T-helper 17 cell (primary cell): Measurements from ENCODE around the gene COL26A1. TPM values are rescaled to one million over a fixed set of nuclear protein-coding genes. Genes with fewer than 3 reads are reported as not detected.

ENCODE experiments used
- ATAC-seq: fragments of 150-1000 bp; cut with Tn5 transposase; 2 replicates; pipeline ENCODE4 v1.10.0; 2021; ENCODE audit warnings: mild to moderate bottlenecking, moderate library complexity
- DNase-seq, 3 donors: peaks; one replicate each; pipeline versions ENCODE4 v3.0.0 to v3.0.0-alpha.2; 2020 to 2021
- H3K9me3 ChIP-seq: one replicate; pipeline ENCODE4 v1.7.0; 2013; ENCODE audit warnings: low read length, mild to moderate bottlenecking; ENCODE audit not compliant: control insufficient read depth, poor library complexity, severe bottlenecking
- H3K27ac Mint-ChIP-seq: one replicate; pipeline ENCODE4 v1.8.0; 2022; ENCODE audit warnings: mild to moderate bottlenecking, moderate library complexity, mixed read lengths
- H3K27me3 Mint-ChIP-seq: one replicate; pipeline ENCODE4 v1.8.0; 2022; ENCODE audit warnings: mixed read lengths
- H3K36me3 Mint-ChIP-seq: one replicate; pipeline ENCODE4 v1.8.0; 2022; ENCODE audit warnings: low read depth, mixed read lengths
- H3K4me1 Mint-ChIP-seq: one replicate; pipeline ENCODE4 v1.8.0; 2022; ENCODE audit warnings: mild to moderate bottlenecking, mixed read lengths
- H3K4me3 Mint-ChIP-seq: one replicate; pipeline ENCODE4 v1.8.0; 2022; ENCODE audit warnings: mild to moderate bottlenecking, moderate library complexity, mixed read lengths
- total RNA-seq, 4 donors: library from RNA in 2 of 4; stranded (reverse) in 2 of 4; gene quantifications; one replicate each; pipeline ENCODE4 v1.2.3 and lab custom pipeline; 2022 to 2026

The COL26A1 gene
- total RNA-seq, 2 donors from 2014 or later = not detected

GRCh38 chr7:101511965-101512364, 149.3 kb downstream of the COL26A1 start:
- H3K9me3 ChIP-seq = no peaks in the 10 kb centered on the region
- Mint-ChIP-seq H3K4me3 (no peak overlapping the region), H3K36me3 (no peaks in the 10 kb centered on the region), H3K4me1 (peaks cover 12% of the 10 kb centered on the region), H3K27ac (no peak overlapping the region), H3K27me3 (peaks cover 50% of the 10 kb centered on the region)
- no peak for DNase-seq
- no peak for ATAC-seq

- H3K27me3 Mint-ChIP-seq = peaks cover 23% of the 10 kb centered on the region
- DNase-seq = no peak
- H3K4me3 Mint-ChIP-seq = no peak overlapping the region
Measured at GRCh38 chr7:101516851-101517250, 154.2 kb downstream of the COL26A1 start.

GRCh38 chr7:101517304-101517703, 154.6 kb downstream of the COL26A1 start:
- Mint-ChIP-seq H3K4me1 (no peaks in the 10 kb centered on the region), H3K36me3 (no peaks in the 10 kb centered on the region), H3K27ac (no peak overlapping the region), H3K4me3 (no peak overlapping the region), H3K27me3 (peaks cover 21% of the 10 kb centered on the region)
- no peak for ATAC-seq
- DNase-seq = no peak
- H3K9me3 ChIP-seq = no peaks in the 10 kb centered on the region

More at GRCh38 chr7:101516851-101517250, 154.2 kb downstream of the COL26A1 start:
- no peaks in the 10 kb centered on the region for H3K36me3 Mint-ChIP-seq
- no peak for ATAC-seq
- no peak overlapping the region for H3K27ac Mint-ChIP-seq
- H3K9me3 ChIP-seq = no peaks in the 10 kb centered on the region
- no peaks in the 10 kb centered on the region for H3K4me1 Mint-ChIP-seq

- DNase-seq (no peak), ATAC-seq (no peak)
- Mint-ChIP-seq H3K27ac (no peak overlapping the region), H3K36me3 (no peaks in the 10 kb centered on the region), H3K4me3 (no peak overlapping the region), H3K27me3 (peaks cover 18% of the 10 kb centered on the region), H3K4me1 (no peaks in the 10 kb centered on the region)
- no peaks in the 10 kb centered on the region for H3K9me3 ChIP-seq
Measured at GRCh38 chr7:101518336-101518735, 155.7 kb downstream of the COL26A1 start.

- Mint-ChIP-seq H3K36me3 (no peaks in the 10 kb centered on the region), H3K27me3 (peaks cover 12% of the 10 kb centered on the region), H3K4me1 (no peaks in the 10 kb centered on the region), H3K27ac (no peak overlapping the region), H3K4me3 (no peak overlapping the region)
- no peak for DNase-seq
- H3K9me3 ChIP-seq = no peaks in the 10 kb centered on the region
- ATAC-seq = no peak
Measured at GRCh38 chr7:101519324-101520023, 156.8 kb downstream of the COL26A1 start.

- H3K9me3 ChIP-seq = no peaks in the 10 kb centered on the region
- no peak overlapping the region for H3K27ac Mint-ChIP-seq
- H3K4me1 Mint-ChIP-seq = no peaks in the 10 kb centered on the region
- H3K36me3 Mint-ChIP-seq = no peaks in the 10 kb centered on the region
- ATAC-seq (no peak), DNase-seq (no peak)
- peaks cover 8% of the 10 kb centered on the region for H3K27me3 Mint-ChIP-seq
- H3K4me3 Mint-ChIP-seq = no peak overlapping the region
Measured at GRCh38 chr7:101521430-101521925, 158.8 kb downstream of the COL26A1 start.

GRCh38 chr7:101522021-101522420, 159.3 kb downstream of the COL26A1 start:
- Mint-ChIP-seq H3K36me3 (no peaks in the 10 kb centered on the region), H3K4me1 (no peaks in the 10 kb centered on the region), H3K27ac (no peak overlapping the region), H3K27me3 (peaks cover 8% of the 10 kb centered on the region), H3K4me3 (no peak overlapping the region)
- no peak for ATAC-seq
- DNase-seq = no peak
- H3K9me3 ChIP-seq = no peaks in the 10 kb centered on the region

- no peak for ATAC-seq
- DNase-seq = no peak
- peaks cover 26% of the 10 kb centered on the region for H3K27me3 Mint-ChIP-seq
- H3K4me3 Mint-ChIP-seq = no peak overlapping the region
- no peak overlapping the region for H3K27ac Mint-ChIP-seq
- no peaks in the 10 kb centered on the region for H3K9me3 ChIP-seq
- no peaks in the 10 kb centered on the region for H3K4me1 Mint-ChIP-seq
- H3K36me3 Mint-ChIP-seq = no peaks in the 10 kb centered on the region
Measured at GRCh38 chr7:101527844-101528667, 165.4 kb downstream of the COL26A1 start.

- no peaks in the 10 kb centered on the region for H3K9me3 ChIP-seq
- no peak for ATAC-seq
- H3K27ac Mint-ChIP-seq = no peak overlapping the region
- DNase-seq = no peak
- no peak overlapping the region for H3K4me3 Mint-ChIP-seq
- peaks cover 3% of the 10 kb centered on the region for H3K36me3 Mint-ChIP-seq
- peaks cover 41% of the 10 kb centered on the region for H3K27me3 Mint-ChIP-seq
- H3K4me1 Mint-ChIP-seq = no peaks in the 10 kb centered on the region
Measured at GRCh38 chr7:101529560-101529959, 166.9 kb downstream of the COL26A1 start.

- no peak for ATAC-seq
- H3K36me3 Mint-ChIP-seq = peaks cover 3% of the 10 kb centered on the region
- DNase-seq = no peak
- H3K27me3 Mint-ChIP-seq = peaks cover 38% of the 10 kb centered on the region
- H3K4me3 Mint-ChIP-seq = no peak overlapping the region
- no peaks in the 10 kb centered on the region for H3K9me3 ChIP-seq
- no peak overlapping the region for H3K27ac Mint-ChIP-seq
- H3K4me1 Mint-ChIP-seq = no peaks in the 10 kb centered on the region
Measured at GRCh38 chr7:101531726-101532357, 169.2 kb downstream of the COL26A1 start.

- no peak overlapping the region for H3K4me3 Mint-ChIP-seq
- no peak for ATAC-seq
- H3K4me1 Mint-ChIP-seq = no peaks in the 10 kb centered on the region
- H3K9me3 ChIP-seq = no peaks in the 10 kb centered on the region
- peaks cover 3% of the 10 kb centered on the region for H3K36me3 Mint-ChIP-seq
- H3K27ac Mint-ChIP-seq = no peak overlapping the region
- peaks cover 38% of the 10 kb centered on the region for H3K27me3 Mint-ChIP-seq
- DNase-seq = no peak
Measured at GRCh38 chr7:101532400-101533102, 169.9 kb downstream of the COL26A1 start.

GRCh38 chr7:101533103-101533465, 170.4 kb downstream of the COL26A1 start:
- ATAC-seq = no peak
- no peak overlapping the region for H3K27ac Mint-ChIP-seq
- peaks cover 38% of the 10 kb centered on the region for H3K27me3 Mint-ChIP-seq
- no peaks in the 10 kb centered on the region for H3K4me1 Mint-ChIP-seq
- no peak for DNase-seq
- no peaks in the 10 kb centered on the region for H3K9me3 ChIP-seq
- no peak overlapping the region for H3K4me3 Mint-ChIP-seq
- H3K36me3 Mint-ChIP-seq = peaks cover 3% of the 10 kb centered on the region
